Measurements from ENCODE around the gene RIGI.
"Not testable (repeated sequence)": the region's sequence is repeated elsewhere in the genome, so short reads cannot be mapped to it uniquely, and the experiment has no call there.

RIGI gene

DNA sequence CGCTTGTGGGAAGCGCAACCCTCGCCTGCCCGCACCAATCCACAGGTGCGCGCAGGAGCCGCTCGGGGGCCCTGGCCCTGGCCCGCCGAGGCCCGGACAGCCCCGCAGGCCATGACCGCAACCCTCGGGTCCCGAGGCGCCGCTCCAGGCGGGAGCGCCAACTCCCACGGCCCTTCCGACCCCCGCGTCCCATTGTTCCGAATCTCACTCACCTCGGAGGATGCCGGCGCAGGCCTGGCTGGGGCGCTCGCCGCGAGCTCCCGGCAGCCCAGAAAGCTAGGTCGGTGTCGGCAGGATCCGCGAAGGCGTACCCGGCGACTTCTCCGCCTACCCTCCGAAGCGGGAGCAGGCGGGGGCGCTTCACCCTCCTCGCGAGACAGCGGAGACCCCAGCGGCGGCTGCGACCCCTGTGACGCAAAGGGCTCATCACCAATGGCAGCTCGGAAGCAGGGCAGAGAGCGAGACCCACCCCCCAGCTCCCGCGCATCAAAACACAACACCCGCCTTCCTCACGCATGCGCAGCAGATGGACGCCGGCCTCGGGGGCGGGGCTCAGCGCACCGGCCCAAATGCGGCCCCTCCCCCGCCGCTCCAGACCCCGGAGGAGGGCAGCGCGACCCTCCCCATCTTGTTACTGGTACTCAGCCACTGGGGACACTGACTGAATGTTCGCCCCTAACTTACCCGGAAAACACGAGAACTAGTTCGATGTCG, 24.7 kb upstream of the RIGI start:
- peaks cover 39% of the 10 kb centered on the region for H3K4me1 Mint-ChIP-seq (ENCODE audit: low read depth)

DNA sequence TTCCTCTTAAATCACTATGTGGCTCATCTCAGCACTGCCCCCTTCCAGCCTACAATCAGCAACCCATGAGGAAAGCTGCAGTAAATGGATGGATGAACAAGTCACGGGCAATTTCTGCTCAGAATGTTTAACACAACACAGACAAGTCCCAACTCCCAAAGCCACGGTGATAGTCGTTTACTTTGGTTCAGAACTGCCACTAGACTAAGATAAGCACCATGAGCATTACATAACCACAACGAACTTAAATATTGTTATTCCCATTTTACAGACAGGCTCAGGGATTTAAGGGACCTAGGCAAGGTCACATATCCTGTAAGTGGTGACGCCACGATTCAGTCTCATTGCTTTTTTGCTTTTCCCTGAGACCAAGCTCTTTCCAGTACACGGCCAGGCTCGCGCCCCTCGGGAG, 24.2 kb upstream of the RIGI start:
- H3K9me3 Mint-ChIP-seq, result no peaks in the 10 kb centered on the region
- peaks cover 10% of the 10 kb centered on the region for H3K36me3 Mint-ChIP-seq (ENCODE audit: low read depth)
- no peaks in the 10 kb centered on the region for H3K27me3 Mint-ChIP-seq (ENCODE audit: low read depth)
- peaks cover 40% of the 10 kb centered on the region for H3K4me1 Mint-ChIP-seq (ENCODE audit: low read depth)
- peak overlapping the region; percentile 81 for H3K4me3 Mint-ChIP-seq
- H3K27ac Mint-ChIP-seq, result peak overlapping the region; percentile 72

More for the DNA sequence above, 24.7 kb upstream of the RIGI start:
- Mint-ChIP-seq H3K27me3 (ENCODE audit: low read depth) (no peaks in the 10 kb centered on the region), H3K27ac (peak overlapping the region; percentile 94), H3K9me3 (no peaks in the 10 kb centered on the region), H3K4me3 (peak overlapping the region; percentile 92), H3K36me3 (ENCODE audit: low read depth) (peaks cover 10% of the 10 kb centered on the region)

DNA sequence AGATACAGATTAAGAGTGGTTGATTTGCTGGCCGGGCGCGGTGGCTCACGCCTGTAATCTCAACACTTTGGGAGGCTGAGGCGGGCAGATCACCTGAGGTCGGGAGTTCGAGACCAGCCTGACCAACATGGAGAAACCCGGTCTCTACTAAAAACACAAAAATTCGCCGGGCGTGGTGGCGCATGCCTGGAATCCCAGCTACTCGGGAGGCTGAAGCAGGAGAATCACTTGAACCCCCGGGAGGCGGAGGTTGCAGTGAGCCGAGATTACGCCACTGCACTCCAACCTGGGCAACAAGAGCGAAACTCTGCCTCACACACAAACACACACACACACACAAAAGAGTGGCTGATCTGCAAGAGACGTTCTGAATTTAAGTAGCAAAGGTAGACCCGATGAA, 22.2 kb upstream of the RIGI start:
- H3K36me3 Mint-ChIP-seq (ENCODE audit: low read depth), result peaks cover 16% of the 10 kb centered on the region
- H3K4me1 Mint-ChIP-seq (ENCODE audit: low read depth), result peaks cover 40% of the 10 kb centered on the region
- peak overlapping the region; percentile 48 for H3K4me3 Mint-ChIP-seq
- not testable (repeated sequence) for H3K27me3 Mint-ChIP-seq (ENCODE audit: low read depth); H3K9me3 Mint-ChIP-seq; H3K27ac Mint-ChIP-seq

DNA sequence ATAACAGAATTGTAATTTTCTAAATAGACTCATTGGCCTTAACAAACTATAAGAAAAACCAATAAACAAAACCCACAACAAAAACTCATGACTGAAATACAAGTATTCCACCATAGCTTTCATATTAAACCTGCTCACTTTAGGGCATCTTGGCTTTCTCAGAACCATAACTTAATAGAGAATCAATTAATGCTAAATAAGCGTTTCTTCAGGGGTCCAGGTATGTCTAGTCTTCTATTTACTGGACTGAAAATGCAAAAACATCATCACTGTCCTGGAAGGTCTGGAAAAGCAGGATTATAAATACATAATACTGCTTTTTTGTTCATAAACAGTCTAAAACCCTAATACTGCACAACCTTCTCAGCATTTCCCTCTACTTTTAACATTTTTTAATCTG, 19.9 kb upstream of the RIGI start:
- no peaks in the 10 kb centered on the region for H3K27me3 Mint-ChIP-seq (ENCODE audit: low read depth)
- peaks cover 32% of the 10 kb centered on the region for H3K4me1 Mint-ChIP-seq (ENCODE audit: low read depth)
- H3K27ac Mint-ChIP-seq, result no peak overlapping the region
- H3K4me3 Mint-ChIP-seq, result no peak overlapping the region
- peaks cover 23% of the 10 kb centered on the region for H3K36me3 Mint-ChIP-seq (ENCODE audit: low read depth)
- no peaks in the 10 kb centered on the region for H3K9me3 Mint-ChIP-seq

DNA sequence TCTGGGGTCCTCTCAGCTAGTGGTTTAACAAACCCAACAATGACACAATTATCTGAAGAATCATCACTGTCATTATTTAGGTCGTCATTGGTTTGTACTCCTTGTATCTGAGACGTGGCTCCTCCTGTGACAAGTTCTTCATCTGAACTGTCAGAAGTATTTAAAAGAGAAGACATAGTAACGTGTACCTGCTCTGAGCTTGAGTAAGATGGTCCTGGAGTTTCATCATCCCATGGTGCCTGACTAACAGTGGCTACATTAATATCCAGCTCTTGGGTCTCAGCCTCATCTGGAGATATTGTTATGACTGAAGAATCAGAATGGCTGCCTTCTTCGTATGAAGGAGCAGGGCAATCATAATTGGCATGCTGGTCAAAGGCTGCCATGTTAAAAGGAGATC, 17.1 kb upstream of the RIGI start:
- no peaks in the 10 kb centered on the region for H3K9me3 Mint-ChIP-seq
- H3K27me3 Mint-ChIP-seq (ENCODE audit: low read depth), result no peaks in the 10 kb centered on the region
- H3K27ac Mint-ChIP-seq, result no peak overlapping the region
- H3K4me3 Mint-ChIP-seq, result no peak overlapping the region
- H3K36me3 Mint-ChIP-seq (ENCODE audit: low read depth), result peaks cover 19% of the 10 kb centered on the region
- H3K4me1 Mint-ChIP-seq (ENCODE audit: low read depth), result peaks cover 11% of the 10 kb centered on the region

DNA sequence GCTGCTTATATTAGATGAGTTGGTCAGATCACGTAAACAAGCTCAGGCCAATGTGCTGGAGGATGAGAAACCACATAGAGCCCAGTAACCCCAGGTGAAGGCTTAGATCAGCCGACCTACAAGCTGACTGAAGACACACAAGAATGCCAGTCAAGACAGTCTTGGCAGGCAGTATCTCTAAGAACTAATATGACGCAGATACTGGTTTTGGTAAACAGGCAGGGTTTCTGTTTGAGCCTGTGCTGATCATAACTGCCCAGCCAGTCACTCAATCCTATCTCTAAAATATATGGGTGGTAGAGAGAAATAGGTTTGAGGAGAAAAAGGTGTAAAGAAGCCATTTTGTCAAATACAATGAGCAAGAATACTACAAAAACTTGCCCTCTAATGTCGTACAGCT, 7.8 kb upstream of the RIGI start:
- H3K4me1 Mint-ChIP-seq (ENCODE audit: low read depth), result peaks cover 2% of the 10 kb centered on the region
- no peak overlapping the region for H3K4me3 Mint-ChIP-seq
- H3K9me3 Mint-ChIP-seq, result no peaks in the 10 kb centered on the region
- peaks cover 14% of the 10 kb centered on the region for H3K36me3 Mint-ChIP-seq (ENCODE audit: low read depth)
- H3K27me3 Mint-ChIP-seq (ENCODE audit: low read depth), result no peaks in the 10 kb centered on the region
- H3K27ac Mint-ChIP-seq, result no peak overlapping the region

DNA sequence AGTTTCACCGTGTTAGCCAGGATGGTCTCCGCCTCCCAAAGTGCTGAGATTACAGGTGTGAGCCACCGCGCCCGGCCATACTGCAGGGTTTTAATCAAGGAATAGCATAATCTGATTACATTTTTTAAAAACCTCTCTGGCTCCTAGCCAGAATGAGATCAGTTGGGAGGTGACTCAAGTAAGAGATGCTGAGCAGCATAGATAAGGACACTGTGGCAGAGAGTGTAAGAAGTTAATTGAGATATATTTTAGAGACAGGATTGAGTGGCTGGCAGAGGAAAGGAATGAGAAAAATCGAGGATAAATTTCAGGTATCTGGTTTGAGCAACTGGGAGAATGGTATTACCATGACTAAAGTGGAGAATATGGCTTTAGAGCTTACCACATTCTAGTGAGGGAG, 7.3 kb upstream of the RIGI start:
- Mint-ChIP-seq H3K36me3 (ENCODE audit: low read depth) (peaks cover 13% of the 10 kb centered on the region), H3K4me1 (ENCODE audit: low read depth) (peaks cover 2% of the 10 kb centered on the region), H3K27me3 (ENCODE audit: low read depth) (no peaks in the 10 kb centered on the region), H3K27ac (no peak overlapping the region), H3K4me3 (no peak overlapping the region), H3K9me3 (no peaks in the 10 kb centered on the region)

DNA sequence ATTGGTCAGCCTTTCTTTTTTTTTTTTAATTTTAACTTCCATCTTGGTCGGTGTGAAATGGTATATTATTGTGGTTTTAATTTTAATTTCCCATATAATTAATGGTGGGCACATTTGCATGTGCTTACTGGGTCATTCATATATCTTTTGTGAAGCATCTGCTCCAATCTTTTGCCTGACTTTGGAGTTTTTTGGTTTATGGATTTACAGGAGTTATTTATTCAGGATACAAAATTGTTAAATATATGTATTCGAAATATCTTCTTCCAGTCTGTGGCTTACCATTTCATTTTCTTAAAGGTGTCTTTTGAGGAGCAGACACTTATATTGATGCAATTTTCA, 682 bp upstream of the RIGI start:
- no peaks in the 10 kb centered on the region for H3K27me3 Mint-ChIP-seq (ENCODE audit: low read depth)
- peaks cover 39% of the 10 kb centered on the region for H3K4me1 Mint-ChIP-seq (ENCODE audit: low read depth)
- peaks cover 30% of the 10 kb centered on the region for H3K36me3 Mint-ChIP-seq (ENCODE audit: low read depth)
- peak overlapping the region; percentile 86 for H3K27ac Mint-ChIP-seq
- peaks cover 4% of the 10 kb centered on the region for H3K9me3 Mint-ChIP-seq
- peak overlapping the region; percentile 93 for H3K4me3 Mint-ChIP-seq

DNA sequence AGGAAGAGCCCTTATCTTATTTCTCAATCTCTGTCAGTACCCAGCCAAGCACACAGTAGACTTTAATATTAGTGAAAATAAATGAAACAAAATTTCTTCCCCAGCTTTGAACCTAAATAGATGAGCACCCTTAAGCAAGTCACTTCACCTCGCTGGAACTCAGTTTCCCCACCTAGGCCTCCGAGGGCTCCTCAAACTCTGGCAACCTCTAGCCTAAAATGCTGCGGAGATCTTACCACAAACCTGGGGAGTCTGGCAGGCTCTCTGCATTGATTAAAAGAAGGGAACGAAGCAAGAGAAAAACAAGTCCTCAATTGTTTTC, 326 bp downstream of the RIGI start:
- Mint-ChIP-seq H3K27me3 (ENCODE audit: low read depth) (no peaks in the 10 kb centered on the region), H3K4me3 (peak overlapping the region; percentile 93), H3K27ac (peak overlapping the region; percentile 86), H3K4me1 (ENCODE audit: low read depth) (peaks cover 41% of the 10 kb centered on the region), H3K36me3 (ENCODE audit: low read depth) (peaks cover 32% of the 10 kb centered on the region), H3K9me3 (peaks cover 4% of the 10 kb centered on the region)

DNA sequence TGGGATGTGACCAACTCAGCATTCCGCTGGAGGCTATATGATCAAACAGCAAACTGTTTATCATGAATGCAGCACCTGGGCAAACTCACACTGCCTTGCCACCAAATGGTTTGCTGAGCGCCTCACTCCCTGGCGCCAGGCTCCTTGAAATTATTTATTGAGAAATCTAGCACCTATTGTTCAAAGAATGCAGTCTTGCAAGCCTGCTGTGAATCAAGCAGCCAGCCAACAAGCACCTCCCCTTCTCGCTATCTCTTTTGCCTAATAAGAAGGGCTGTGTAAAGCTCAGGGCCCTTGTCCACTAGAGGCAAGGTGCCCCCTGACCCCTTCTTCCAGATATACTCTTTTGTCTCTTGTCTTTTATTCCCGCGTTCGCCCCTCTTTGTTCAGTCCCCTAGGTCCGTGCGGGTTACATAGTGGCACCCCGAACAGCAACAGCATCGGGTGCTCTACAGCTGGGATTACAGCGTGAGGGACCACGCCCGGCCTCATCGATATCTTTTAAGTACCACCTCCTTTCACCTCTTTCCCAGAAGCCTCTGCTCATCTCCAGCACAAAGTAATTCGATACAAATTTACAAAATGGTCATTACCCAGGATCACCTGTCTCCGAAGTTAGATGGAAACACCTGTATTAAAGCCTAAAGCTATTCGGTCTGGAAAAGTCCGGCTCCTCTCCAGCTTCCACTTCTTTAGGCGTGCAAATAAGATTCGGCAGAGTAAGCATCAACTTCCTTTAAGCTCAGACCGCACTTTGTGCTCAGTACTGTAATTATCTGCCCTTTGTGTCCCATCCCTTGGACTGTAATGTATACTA, 896 bp downstream of the RIGI start:
- Mint-ChIP-seq H3K36me3 (ENCODE audit: low read depth) (peaks cover 36% of the 10 kb centered on the region), H3K27ac (peak overlapping the region; percentile 86), H3K4me3 (peak overlapping the region; percentile 93), H3K27me3 (ENCODE audit: low read depth) (no peaks in the 10 kb centered on the region), H3K4me1 (ENCODE audit: low read depth) (peaks cover 41% of the 10 kb centered on the region), H3K9me3 (peaks cover 4% of the 10 kb centered on the region)

DNA sequence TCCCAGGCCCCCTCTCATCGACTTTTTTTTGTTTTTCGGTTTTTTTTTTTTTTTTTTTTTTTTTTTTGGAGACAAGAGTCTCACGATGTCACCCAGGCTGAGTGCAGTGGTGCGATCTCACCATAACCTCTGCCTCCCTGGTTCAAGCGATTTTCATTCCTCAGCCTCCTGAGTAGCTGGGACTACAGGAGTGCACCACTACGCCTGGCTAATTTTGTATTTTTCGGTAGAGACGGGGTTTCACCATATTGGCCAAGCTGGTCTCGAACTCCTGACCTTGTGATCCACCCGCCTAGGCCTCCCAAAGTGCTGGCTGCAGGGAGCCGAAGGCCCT, 1.5 kb downstream of the RIGI start:
- H3K27ac Mint-ChIP-seq; H3K9me3 Mint-ChIP-seq; H3K27me3 Mint-ChIP-seq (ENCODE audit: low read depth): not testable (repeated sequence)
- Mint-ChIP-seq H3K4me3 (peak overlapping the region; percentile 93), H3K4me1 (ENCODE audit: low read depth) (peaks cover 41% of the 10 kb centered on the region), H3K36me3 (ENCODE audit: low read depth) (peaks cover 36% of the 10 kb centered on the region)

DNA sequence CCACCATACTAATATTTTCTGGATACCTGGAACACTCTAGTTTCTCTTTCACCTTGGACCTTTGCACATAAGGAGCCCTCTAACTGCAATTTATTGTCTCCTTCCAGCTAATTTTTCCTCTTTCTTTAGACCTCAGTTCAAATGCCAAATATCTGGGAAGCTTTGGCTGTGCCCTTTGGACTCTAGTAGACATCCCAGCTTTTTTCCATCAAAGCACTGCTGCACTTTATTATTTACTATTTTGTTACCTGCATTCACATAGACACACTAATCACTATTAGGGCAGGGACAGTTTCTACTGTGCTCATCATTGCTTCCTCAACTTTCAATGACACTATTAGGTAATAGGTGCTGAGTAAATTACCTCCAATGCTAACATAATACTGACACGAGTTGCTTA, 2.1 kb downstream of the RIGI start:
- peak overlapping the region; percentile 93 for H3K4me3 Mint-ChIP-seq
- H3K9me3 Mint-ChIP-seq, result peaks cover 4% of the 10 kb centered on the region
- H3K4me1 Mint-ChIP-seq (ENCODE audit: low read depth), result peaks cover 41% of the 10 kb centered on the region
- no peaks in the 10 kb centered on the region for H3K27me3 Mint-ChIP-seq (ENCODE audit: low read depth)
- peaks cover 37% of the 10 kb centered on the region for H3K36me3 Mint-ChIP-seq (ENCODE audit: low read depth)
- H3K27ac Mint-ChIP-seq, result no peak overlapping the region

DNA sequence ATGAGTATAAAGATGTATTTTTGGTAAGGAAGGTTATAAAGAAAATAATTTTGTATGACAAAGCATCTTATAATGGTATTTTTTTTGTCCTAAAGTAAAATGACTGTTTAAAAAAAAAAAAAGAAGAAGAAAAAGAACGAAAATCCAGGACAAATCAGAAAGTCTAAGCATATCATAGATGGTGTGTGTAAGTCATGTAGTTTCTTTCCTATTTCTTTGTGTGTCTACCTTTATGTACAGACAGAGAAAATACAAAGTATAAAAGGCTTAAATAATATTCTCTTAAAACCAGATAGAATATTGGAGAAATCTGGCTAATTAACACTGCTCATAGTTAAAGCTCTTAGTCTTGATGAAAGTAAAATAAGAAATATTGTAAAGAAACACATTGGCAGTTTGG, 7.7 kb downstream of the RIGI start:
- H3K27ac Mint-ChIP-seq, result no peak overlapping the region
- peaks cover 13% of the 10 kb centered on the region for H3K9me3 Mint-ChIP-seq
- H3K27me3 Mint-ChIP-seq (ENCODE audit: low read depth), result no peaks in the 10 kb centered on the region
- peaks cover 25% of the 10 kb centered on the region for H3K4me1 Mint-ChIP-seq (ENCODE audit: low read depth)
- peaks cover 70% of the 10 kb centered on the region for H3K36me3 Mint-ChIP-seq (ENCODE audit: low read depth)
- H3K4me3 Mint-ChIP-seq, result no peak overlapping the region

DNA sequence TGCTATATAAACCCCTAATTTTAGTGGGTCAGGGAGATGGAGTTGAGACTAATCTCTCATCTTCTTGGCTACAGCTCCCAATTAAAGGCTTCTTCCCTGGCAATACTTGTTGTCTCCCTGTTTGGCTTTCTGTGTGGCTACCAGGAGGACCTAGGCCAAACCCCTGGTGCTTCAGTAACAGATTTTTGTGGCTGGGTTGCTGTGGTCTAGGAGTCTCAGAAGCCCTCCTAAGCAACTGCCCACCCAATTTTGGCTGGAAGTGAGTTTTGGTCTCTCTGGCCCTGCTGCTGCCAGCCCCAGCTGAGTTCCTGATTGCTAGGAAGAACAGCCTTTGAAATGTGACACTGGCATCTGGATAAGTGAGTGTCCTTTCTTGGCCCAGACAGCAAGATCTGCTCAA, 9.8 kb downstream of the RIGI start:
- H3K27me3 Mint-ChIP-seq (ENCODE audit: low read depth), result no peaks in the 10 kb centered on the region
- H3K4me3 Mint-ChIP-seq, result no peak overlapping the region
- peaks cover 24% of the 10 kb centered on the region for H3K4me1 Mint-ChIP-seq (ENCODE audit: low read depth)
- H3K9me3 Mint-ChIP-seq, result peaks cover 13% of the 10 kb centered on the region
- peaks cover 52% of the 10 kb centered on the region for H3K36me3 Mint-ChIP-seq (ENCODE audit: low read depth)
- H3K27ac Mint-ChIP-seq, result no peak overlapping the region

DNA sequence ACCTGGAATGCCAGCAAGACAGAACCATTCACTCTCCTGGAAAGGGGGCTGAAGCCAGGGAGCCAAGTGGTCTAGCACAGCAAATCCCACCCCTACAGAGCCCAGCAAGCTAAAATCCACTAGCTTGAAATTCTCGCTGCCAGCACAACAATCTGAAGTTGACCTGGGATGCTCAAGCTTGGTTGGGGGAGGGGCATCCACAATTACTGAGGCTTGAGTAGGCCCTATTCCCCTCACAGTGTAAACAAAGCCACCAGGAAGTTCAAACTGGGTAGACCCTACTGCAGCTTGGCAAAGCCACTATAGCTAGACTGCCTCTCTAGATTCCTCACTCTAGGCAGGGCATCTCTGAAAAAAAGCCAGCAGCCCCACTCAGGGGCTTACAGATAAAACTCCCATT, 17.3 kb downstream of the RIGI start:
- peaks cover 31% of the 10 kb centered on the region for H3K4me1 Mint-ChIP-seq (ENCODE audit: low read depth)
- no peak overlapping the region for H3K4me3 Mint-ChIP-seq
- H3K27me3 Mint-ChIP-seq (ENCODE audit: low read depth), result no peaks in the 10 kb centered on the region
- H3K27ac Mint-ChIP-seq, result no peak overlapping the region
- H3K36me3 Mint-ChIP-seq (ENCODE audit: low read depth), result peaks cover 7% of the 10 kb centered on the region
- H3K9me3 Mint-ChIP-seq, result no peaks in the 10 kb centered on the region

All from T-helper 1 cell treated with Interleukin-12 subunit alpha and Interleukin-12 subunit beta and Interleukin-4 antibody, amounts not matched to agents 30 μg/mL and 1 μg/mL, for 36 hours (primary cell).